Lower lobe of right lung (tissue), 2 donors: ENCODE data around the gene CHST13. TPM values are rescaled to one million over a fixed set of nuclear protein-coding genes. Genes with fewer than 3 reads are reported as not detected.

Experiments
- ATAC-seq, 2 donors: fragments of 200-7000 bp; cut with Tn5 transposase; one replicate each; pipeline ENCODE4 v1.9.1; 2020 to 2022; ENCODE audit warnings: mild to moderate bottlenecking in 2 of 2, moderate library complexity in 2 of 2
- DNase-seq: peaks from one replicate; pipeline ENCODE4 v3.0.0-alpha.2; 2020
- H3K27ac ChIP-seq: fragments of 200-600 bp; one replicate; pipeline ENCODE4 v1.8.0; 2022
- H3K27me3 ChIP-seq: fragments of 200-600 bp; one replicate; pipeline ENCODE4 v1.8.0; 2022; ENCODE audit warnings: low read depth
- H3K36me3 ChIP-seq: fragments of 200-600 bp; one replicate; pipeline ENCODE4 v1.8.0; 2022; ENCODE audit warnings: mild to moderate bottlenecking
- H3K4me1 ChIP-seq: fragments of 200-600 bp; one replicate; pipeline ENCODE4 v1.8.0; 2022
- H3K4me3 ChIP-seq: fragments of 200-600 bp; one replicate; pipeline ENCODE4 v1.8.0; 2022; ENCODE audit warnings: mild to moderate bottlenecking
- H3K9me3 ChIP-seq: fragments of 200-600 bp; one replicate; pipeline ENCODE4 v1.8.0; 2022
- intact Hi-C: fragments of 100-400 bp; cut with DNase I; formaldehyde crosslinking; loops from one replicate; pipeline ENCODE4 v1.11.0; 2022
- total RNA-seq: library from RNA; stranded (reverse); fragmentation: NEBNext Ultra II Directional; extraction: Animal tissue kit (Norgen Biotek cat#: 25700); gene quantifications from one replicate; pipeline ENCODE4 v1.2.1, GENCODE V29; 2021
- TF ChIP-seq, protein P1 (sequence below): fragments of 200-600 bp; IDR thresholded peaks from one replicate; pipeline ENCODE4 v1.8.0; 2022; ENCODE audit warnings: antibody characterized with exemption, mild to moderate bottlenecking
- donor health status: DM: no; HTN: yes; CAD: no; lungs with severe emphysema.

The CHST13 gene
- total RNA-seq, 1 donor from 2014 or later = 1.5 TPM

DNA sequence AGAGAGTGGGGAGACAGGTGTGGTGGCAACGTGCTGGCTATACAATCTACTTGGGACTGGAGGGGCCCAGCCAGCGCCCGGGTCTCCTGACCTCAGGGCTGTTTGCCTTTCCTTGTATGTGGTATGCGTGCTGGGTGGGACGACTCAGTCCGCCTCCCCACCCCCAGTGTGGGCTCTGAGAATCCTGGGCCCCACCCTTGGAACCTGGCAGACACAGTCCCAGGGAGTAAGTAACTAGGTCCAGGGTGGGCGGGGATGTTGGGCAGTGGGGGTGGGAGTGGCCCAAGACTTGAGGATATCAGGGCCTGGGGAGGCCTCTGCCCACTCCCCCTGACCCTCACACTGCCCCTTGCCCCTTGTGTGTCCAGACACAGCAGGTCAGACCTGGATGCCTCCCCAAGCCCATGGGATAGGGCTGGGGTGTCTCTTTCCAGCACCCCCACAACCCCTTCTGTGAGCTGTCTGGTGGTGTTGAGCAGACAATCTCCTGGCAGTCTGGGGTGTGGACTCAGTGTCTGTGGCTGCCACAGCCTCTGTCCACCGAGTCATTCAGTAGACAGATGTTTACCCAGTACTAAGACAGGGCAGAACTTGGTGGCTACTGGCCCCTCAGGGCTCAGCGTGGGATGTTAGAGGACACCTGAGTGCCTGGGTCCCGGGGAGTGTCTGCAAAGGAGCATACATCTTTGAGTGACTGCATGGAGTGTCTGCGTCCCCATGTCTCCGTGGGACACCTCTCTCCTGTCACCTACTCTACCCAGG, 1.3 kb downstream of the CHST13 start:
- DNase-seq = peak; percentile 40
- H3K36me3 ChIP-seq = no peaks in the 10 kb centered on the region
- intact Hi-C loops = no loop called here
- peaks cover 9% of the 10 kb centered on the region for H3K4me1 ChIP-seq
- no peak overlapping the region for H3K27ac ChIP-seq
- TF ChIP-seq, protein P1, sequence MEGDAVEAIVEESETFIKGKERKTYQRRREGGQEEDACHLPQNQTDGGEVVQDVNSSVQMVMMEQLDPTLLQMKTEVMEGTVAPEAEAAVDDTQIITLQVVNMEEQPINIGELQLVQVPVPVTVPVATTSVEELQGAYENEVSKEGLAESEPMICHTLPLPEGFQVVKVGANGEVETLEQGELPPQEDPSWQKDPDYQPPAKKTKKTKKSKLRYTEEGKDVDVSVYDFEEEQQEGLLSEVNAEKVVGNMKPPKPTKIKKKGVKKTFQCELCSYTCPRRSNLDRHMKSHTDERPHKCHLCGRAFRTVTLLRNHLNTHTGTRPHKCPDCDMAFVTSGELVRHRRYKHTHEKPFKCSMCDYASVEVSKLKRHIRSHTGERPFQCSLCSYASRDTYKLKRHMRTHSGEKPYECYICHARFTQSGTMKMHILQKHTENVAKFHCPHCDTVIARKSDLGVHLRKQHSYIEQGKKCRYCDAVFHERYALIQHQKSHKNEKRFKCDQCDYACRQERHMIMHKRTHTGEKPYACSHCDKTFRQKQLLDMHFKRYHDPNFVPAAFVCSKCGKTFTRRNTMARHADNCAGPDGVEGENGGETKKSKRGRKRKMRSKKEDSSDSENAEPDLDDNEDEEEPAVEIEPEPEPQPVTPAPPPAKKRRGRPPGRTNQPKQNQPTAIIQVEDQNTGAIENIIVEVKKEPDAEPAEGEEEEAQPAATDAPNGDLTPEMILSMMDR = no peak
- H3K9me3 ChIP-seq = no peaks in the 10 kb centered on the region
- H3K27me3 ChIP-seq = peaks cover 19% of the 10 kb centered on the region
- peak overlapping the region; percentile 54 for H3K4me3 ChIP-seq
- ATAC-seq = no peak

DNA sequence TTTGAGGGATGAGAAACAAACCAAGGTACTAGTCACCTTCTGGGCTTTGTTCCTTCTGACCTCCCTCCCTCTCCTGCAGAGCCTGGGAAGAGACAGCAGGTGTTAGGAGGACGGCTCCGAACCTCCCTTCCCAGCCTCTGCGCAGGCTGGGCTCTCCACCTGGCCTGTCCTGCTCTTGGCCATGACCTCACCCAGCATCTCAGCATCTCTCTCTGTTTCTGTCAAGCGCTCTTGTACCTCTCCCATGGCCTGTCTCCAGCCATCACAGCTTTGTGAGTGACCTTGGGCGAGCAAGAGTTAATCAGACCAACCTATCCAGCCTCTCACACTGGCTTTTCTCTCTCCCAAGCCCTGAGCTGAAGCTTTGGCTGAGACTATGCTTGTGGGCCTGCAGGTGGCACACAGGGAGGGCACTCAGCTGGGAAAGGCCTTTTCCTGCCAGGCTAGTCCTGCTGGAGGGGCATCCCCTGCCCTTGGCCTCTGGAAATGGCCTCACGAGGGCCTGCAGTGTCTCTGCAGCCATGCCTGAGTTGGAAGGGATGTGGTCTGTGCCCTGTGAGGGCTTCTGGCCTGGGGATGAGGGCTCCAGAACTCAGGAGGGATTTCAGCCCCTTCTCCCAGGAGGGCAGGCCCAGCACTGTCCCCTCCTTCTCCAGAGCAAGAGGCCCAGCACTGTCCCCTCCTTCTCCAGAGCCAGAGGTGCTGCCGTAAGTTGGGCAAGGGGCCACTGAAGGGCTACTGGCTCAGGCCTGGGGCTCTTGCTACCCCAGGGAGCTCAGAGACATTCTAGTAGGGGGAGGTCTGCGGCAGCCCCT, 2.1 kb downstream of the CHST13 start:
- peaks cover 19% of the 10 kb centered on the region for H3K27me3 ChIP-seq
- no peaks in the 10 kb centered on the region for H3K9me3 ChIP-seq
- TF ChIP-seq, protein P1 = no peak
- peaks cover 9% of the 10 kb centered on the region for H3K4me1 ChIP-seq
- no peaks in the 10 kb centered on the region for H3K36me3 ChIP-seq
- no peak overlapping the region for H3K27ac ChIP-seq
- DNase-seq (peak; percentile 24), ATAC-seq (no peak)
- intact Hi-C loops = no loop called here
- H3K4me3 ChIP-seq = no peak overlapping the region

DNA sequence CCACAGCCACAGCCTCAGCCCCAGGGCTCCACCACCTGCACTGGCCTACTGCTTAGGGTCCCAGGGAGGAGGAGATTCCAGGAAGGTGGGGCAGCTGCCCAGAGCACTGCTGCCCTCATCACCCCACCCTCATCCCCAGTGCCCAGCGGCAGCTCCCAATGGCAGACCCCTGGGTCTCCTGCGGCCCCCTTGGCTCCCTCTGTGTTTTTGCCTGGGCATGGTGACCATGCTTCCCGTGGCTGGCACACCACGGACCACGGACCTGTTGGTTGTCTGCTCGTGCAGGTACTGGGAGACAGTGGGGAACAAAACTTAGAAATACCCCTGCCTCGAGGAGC, 2.7 kb downstream of the CHST13 start:
- TF ChIP-seq, protein P1 = no peak
- intact Hi-C loops = no loop called here
- Histone ChIP-seq H3K27ac (no peak overlapping the region), H3K27me3 (peaks cover 19% of the 10 kb centered on the region), H3K4me3 (no peak overlapping the region), H3K9me3 (no peaks in the 10 kb centered on the region), H3K36me3 (no peaks in the 10 kb centered on the region), H3K4me1 (peaks cover 9% of the 10 kb centered on the region)
- no peak for ATAC-seq
- DNase-seq = peak; percentile 28

DNA sequence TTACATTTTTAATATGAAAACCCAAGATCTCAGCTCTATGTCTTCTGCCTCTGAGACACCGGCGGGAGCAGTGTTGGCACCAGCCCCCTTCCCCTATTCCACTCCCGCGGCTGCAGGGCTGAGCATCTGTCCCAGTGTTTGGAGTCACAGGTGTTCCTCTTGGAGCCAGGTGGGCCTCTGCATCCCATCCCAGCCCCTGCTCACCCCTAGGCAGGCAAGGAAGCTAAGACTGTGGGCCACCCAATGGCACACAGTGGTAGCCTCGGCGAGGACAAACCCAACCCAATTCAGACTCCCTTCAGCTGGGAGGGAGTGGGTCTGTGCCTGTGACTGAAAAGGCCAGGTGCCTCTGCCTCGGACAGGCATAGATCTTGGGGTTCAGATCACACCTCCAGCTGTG, 3.1 kb downstream of the CHST13 start:
- no peak overlapping the region for H3K27ac ChIP-seq
- ATAC-seq (no peak), DNase-seq (peak; percentile 28)
- H3K9me3 ChIP-seq = no peaks in the 10 kb centered on the region
- TF ChIP-seq, protein P1 = no peak
- intact Hi-C loops = no loop called here
- H3K36me3 ChIP-seq = no peaks in the 10 kb centered on the region
- H3K4me1 ChIP-seq = peaks cover 9% of the 10 kb centered on the region
- no peak overlapping the region for H3K4me3 ChIP-seq
- peaks cover 19% of the 10 kb centered on the region for H3K27me3 ChIP-seq

DNA sequence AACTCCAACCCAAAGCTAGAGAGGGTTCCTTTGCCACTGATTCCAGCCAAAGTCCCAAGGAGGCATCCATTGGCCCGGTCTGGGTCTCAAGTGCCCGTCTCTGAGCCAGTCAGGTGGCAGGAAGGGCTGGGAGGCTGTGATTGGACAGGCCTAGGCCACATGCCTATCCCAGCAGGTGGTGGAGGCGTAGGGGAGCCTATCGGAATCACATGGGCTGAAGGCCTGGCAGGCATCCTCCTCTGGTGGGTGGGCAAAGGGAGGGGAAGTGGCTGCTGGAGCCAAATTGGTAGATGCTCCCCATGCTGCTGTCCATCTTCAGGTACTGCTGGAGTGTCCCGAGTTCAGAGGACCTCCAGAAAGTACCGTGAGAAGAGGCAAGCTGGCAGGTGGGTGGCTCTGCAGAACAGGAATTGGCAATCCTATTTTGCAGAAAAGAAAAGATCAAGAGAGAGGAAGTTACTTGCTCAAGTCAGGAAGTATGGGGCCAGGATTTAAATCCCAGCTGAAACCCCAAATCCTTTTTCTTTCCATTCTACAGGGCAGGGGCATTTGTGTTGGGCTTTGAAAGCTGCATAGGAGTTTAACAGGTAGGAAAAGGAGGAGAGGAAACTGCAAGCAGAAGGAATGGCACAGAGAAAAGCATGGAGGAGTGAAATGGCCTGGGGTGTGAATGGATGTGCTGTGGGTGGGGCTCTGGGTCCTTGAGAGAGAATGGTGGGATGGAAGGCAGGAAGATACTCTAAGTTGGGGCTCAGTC, 3.7 kb downstream of the CHST13 start:
- intact Hi-C loops = no loop called here

More for the DNA sequence above, 3.7 kb downstream of the CHST13 start:
- H3K36me3 ChIP-seq = no peaks in the 10 kb centered on the region
- H3K27me3 ChIP-seq = peaks cover 19% of the 10 kb centered on the region
- TF ChIP-seq, protein P1 = no peak
- no peaks in the 10 kb centered on the region for H3K9me3 ChIP-seq
- no peak for ATAC-seq
- H3K27ac ChIP-seq = no peak overlapping the region
- no peak overlapping the region for H3K4me3 ChIP-seq
- peaks cover 9% of the 10 kb centered on the region for H3K4me1 ChIP-seq
- peak; percentile 45 for DNase-seq
